ENCODE data around the gene TPT1.
"Not testable (repeated sequence)": the region's sequence is repeated elsewhere in the genome, so short reads cannot be mapped to it uniquely, and the experiment has no call there.

Gene TPT1

DNA sequence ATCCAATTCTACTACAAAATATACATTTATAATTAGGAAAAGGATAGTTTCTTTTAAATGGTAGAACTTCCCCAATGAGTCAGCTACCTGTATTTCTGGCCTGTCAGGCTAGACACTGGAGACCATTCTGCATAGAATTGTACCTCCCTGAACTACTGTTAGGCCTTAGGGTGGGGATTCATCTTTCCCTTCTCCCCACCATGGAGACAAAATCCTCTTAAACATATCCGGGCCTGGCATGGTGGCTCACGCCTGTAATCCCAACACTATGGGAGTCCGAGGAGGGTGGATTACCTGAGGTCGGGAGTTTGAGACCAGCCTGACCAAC lies 24.5 kb upstream of the TPT1 start:
- DNase-seq, result no peak

DNA sequence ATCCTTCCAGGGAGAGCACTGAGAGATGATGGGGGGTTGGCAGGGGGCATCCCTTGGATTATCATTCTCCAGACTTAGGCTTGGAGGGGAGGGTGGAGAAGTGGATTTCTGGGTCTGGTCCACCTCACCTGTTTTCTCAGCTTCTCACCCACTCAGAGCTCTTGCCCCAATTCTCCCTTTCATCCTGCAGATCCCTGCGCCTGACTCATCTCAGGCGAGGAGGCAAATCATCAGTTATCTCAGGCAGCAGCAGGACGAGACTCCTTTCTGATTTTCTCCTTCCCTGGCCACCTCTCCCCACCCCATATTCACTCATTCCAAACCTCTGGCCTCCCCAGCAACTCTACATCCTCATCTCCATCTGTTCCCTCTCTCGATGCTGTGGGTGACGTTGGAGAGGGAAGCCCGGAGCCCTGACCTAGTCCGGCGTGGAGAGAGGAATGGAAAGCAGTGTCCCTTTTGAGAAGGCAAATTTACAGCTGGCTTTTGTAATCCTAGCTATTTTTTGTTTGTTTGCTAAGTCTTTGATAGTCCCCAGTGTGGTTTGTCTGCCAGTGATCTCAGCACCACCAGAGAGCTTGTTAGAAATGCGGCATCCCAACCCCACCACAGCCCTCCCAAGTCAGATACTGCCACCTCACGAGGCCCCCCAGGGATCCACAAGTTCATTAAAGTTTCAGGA lies 24.0 kb upstream of the TPT1 start:
- no peak for DNase-seq

GRCh38 chr13:45362939-45363338 lies 22.0 kb upstream of the TPT1 start:
- no peak for DNase-seq

- no peak for DNase-seq
These were observed 20.7 kb upstream of the TPT1 start for GRCh38 chr13:45361596-45362206.

DNA sequence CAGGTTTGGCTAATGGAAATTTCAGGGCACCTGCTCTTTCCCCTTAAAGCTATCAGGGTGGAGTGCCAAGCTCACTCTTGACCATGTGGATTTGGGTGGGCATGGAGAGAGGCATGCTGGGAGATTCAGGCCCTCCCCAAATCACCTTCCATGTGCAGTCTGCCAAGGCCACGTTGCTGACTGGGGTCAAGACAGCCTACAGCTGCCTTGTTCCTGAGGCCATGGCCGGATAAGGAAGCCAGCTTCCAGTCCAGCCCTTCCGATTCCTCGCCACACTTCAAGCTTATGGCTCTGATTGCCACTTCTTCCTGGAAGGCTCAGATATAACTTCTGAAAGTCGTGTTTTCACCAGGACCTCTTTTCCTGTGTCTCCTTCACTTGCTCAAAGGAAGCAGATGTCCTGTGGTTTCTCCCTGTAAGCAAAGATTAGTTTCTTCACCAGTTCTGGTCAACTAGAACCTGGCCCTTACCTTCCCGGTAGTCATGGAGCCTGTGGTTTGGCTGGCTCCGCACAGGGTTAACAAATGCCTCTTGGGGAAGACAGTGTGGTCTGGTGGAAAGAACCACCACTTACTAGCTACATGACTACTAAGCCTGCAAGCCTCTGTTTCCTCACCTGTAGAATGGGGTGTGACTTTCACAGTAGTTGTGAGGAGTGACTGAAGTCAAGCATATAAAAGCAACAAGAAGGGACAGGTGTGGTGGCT lies 16.1 kb upstream of the TPT1 start:
- DNase-seq, result no peak

DNA sequence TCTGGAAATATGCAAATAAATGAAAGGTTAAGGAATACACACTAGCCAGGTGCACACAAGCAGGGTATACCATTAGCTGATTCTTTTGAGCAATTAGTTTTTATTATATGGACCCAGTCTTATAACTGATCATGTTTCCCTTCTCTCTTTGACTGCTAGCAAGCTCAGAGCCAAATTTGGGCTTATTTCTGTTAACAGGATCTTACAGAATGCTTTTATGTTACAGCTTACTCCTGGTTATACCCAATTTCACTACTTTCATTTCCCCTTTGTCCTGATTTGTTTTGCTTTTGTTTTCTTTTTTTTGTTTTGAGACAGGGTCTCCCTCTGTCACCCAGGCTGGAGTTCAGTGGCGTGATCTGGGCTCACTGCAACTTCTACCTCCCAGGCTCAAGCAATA lies 12.9 kb upstream of the TPT1 start:
- no peak for DNase-seq

- DNase-seq, result no peak
These were observed 11.0 kb upstream of the TPT1 start for GRCh38 chr13:45352031-45352430.

DNA sequence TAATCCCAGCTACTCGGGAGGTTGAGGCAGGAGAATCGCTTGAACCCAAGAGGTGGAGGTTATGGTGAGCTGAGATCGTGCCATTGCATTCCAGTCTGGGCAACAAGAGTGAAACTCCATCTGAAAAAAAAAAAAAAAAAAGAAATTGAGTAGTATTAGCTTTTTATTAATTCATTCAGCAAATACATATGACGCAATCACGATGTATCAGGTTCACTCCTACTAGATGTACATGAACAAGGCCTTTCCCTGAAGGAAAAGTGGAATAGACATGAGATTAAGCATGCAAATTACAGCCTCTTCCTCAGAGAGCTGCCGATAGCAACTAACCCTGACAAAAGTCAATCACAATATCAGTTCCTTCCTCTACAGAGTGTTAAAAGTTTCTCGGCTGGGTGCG lies 9.2 kb upstream of the TPT1 start:
- no peak for DNase-seq

- DNase-seq, result no peak
These were observed 8.5 kb upstream of the TPT1 start for GRCh38 chr13:45349438-45349837.

DNA sequence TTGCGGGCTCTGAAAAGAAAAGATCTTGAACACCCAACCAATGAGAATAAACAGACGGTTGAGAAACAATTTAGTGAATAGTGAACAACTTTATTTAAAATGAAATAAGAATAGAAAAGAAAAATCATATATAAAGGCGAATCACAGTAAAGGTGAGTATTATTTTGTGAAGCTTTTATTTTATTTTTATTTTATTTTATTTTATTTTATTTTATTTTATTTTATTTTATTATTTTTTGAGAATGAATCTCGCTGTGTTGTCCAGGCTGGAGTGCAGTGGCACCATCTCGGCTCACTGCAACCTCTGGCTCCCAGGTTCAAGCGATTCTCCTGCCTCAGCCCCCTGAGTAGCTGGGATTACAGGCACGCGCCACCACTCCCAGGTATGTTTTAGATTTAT lies 3.1 kb upstream of the TPT1 start:
- not testable (repeated sequence) for DNase-seq

GRCh38 chr13:45343102-45343501 lies 2.1 kb upstream of the TPT1 start:
- not testable (repeated sequence) for DNase-seq

GRCh38 chr13:45342668-45343067 lies 1.7 kb upstream of the TPT1 start:
- not testable (repeated sequence) for DNase-seq

DNA sequence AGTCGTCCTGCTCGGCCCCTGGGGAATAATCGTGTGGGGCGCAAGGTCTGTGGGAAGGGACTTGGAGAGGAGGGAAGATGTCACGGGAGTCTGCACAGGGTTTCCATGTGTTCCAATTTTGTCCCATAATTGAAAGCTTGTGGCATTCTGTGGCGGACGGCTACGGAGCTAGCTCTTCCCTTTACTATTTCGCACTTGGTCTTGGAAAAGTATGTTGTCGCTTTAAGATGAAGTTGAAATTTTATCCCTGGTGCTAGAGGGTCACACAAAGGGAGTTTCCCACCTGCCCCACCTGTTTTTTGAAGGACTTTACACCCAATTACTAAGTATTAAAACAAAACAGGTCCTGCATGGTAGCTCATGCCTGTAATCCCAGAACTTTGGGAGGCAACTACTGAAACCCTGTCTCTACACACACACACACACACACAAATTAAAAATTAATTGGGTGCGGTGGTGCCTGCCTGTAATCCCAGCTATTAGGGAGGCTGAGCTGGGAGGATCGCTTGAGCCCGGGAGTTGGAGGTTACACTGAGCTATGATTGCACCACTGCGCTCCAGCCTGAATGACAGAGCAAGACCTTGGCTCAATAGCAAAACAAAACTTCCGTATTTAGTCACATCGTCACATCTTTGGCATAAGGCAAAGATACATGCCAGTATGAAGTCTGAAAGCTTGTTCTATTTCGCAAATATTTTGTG lies 967 bp upstream of the TPT1 start:
- DNase-seq, result no peak

DNA sequence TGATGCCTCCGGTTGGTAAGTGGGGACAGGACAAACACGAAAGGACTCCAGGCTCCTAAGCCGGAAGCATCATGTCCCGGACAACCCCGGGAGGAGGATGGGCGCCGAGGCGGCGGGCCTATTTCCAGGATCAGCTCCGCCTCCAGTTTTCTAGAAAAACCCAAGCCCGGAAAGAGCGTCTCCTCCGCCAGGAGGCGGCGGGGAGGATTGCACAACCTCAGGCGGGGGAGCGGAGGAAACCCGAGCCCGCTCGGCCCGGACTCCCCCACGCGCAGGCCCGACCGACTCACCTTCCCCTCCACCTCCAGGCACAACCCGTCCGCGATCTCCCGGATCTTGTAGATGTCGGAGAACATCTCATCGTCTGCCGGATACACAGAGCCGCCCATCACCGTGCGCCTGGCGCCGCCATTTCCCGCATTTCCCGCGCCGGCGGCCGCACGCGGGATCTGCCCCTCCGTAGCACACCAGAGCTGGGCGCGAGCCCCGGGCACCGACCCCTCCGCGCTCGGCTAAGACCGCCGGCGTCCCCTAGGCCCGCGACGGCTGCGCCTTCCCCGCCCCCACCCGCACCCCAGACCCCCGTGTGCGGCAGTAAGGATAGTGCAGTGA lies 455 bp downstream of the TPT1 start:
- peak; percentile 73 for DNase-seq

- no peak for DNase-seq
These were observed 1.1 kb downstream of the TPT1 start for GRCh38 chr13:45339867-45340266.

- no peak for DNase-seq
These were observed 1.6 kb downstream of the TPT1 start for GRCh38 chr13:45339399-45339798.

GRCh38 chr13:45337803-45338202 lies 3.2 kb downstream of the TPT1 start:
- no peak for DNase-seq

DNA sequence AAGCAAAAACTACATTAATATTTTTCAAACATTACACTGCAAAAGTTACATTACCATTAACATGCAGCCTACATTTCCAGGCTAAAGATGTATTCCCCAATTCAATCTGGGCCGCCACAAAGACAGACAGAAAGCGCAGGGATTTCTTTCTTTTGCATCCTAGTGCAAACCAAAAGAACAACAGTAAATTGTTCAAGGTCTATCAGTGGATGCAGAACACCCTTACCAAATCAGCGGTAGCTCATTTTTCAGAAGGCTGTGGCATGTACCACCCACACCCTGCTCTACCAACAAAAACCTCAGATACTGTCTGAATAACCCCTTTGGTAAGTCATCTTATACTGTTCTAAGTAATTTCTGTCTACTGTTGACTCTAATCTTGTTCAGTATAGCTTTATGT lies 3.6 kb downstream of the TPT1 start:
- DNase-seq, result no peak

- no peak for DNase-seq
These were observed 4.8 kb downstream of the TPT1 start for GRCh38 chr13:45336025-45336800.

- no peak for DNase-seq
These were observed 5.5 kb downstream of the TPT1 start for GRCh38 chr13:45335397-45336024.

- peak; percentile 31 for DNase-seq
These were observed 6.7 kb downstream of the TPT1 start for GRCh38 chr13:45333977-45334922.

Data from activated CD4-positive, alpha-beta T cell treated with anti-CD3 and anti-CD28 coated beads, Interleukin-2, amount 50 U/mL, for 1 hour (primary cell).